ENCODE data around the gene SEMA3A. TPM values are rescaled to one million over a fixed set of nuclear protein-coding genes. Genes with fewer than 3 reads are reported as not detected.

SEMA3A gene
- total and polyA plus RNA-seq, 7 donors = 0.05 to 0.79 (median 0.32) TPM

DNA sequence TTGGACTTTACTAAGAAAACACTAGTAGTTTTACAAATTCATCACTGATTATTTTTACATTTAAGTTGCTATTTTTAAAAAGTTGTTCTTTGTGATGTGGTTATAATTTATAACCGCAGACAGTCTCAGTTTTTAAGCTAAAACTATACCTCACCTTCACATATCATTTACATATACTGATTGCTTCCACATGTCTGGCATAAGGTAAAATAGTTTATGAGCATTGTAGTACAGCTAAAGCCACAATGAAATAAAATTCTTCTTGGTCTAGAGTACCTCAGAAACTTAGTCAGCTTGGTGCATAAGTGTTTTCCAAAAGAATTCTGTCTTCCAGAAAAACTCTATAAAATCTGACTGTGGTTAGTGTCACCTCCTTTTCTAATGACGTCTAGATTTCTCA lies 13.0 kb downstream of the SEMA3A start:
- Histone ChIP-seq H3K4me3 (no peak overlapping the region), H3K4me1 (no peaks in the 10 kb centered on the region), H3K27me3 (ENCODE audit: insufficient read depth in 3 of 3, low read length in 2 of 3) (no peaks in the 10 kb centered on the region), H3K27ac (no peak overlapping the region), H3K36me3 (ENCODE audit: insufficient read depth in 1 of 2, low read depth in 1 of 2) (no peaks in the 10 kb centered on the region), H3K9me3 (no peaks in the 10 kb centered on the region)
- TF ChIP-seq, protein P1, sequence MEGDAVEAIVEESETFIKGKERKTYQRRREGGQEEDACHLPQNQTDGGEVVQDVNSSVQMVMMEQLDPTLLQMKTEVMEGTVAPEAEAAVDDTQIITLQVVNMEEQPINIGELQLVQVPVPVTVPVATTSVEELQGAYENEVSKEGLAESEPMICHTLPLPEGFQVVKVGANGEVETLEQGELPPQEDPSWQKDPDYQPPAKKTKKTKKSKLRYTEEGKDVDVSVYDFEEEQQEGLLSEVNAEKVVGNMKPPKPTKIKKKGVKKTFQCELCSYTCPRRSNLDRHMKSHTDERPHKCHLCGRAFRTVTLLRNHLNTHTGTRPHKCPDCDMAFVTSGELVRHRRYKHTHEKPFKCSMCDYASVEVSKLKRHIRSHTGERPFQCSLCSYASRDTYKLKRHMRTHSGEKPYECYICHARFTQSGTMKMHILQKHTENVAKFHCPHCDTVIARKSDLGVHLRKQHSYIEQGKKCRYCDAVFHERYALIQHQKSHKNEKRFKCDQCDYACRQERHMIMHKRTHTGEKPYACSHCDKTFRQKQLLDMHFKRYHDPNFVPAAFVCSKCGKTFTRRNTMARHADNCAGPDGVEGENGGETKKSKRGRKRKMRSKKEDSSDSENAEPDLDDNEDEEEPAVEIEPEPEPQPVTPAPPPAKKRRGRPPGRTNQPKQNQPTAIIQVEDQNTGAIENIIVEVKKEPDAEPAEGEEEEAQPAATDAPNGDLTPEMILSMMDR (IDR thresholded peaks at IDR 0.05) = no peak
- ATAC-seq (no peak), DNase-seq (no peak)
- intact Hi-C loops (cut with DNase I) = no loop called here
- 46 to 68% (median 50%) methylated on average over 2 of the region's 2 CpGs for WGBS, 3 donors

DNA sequence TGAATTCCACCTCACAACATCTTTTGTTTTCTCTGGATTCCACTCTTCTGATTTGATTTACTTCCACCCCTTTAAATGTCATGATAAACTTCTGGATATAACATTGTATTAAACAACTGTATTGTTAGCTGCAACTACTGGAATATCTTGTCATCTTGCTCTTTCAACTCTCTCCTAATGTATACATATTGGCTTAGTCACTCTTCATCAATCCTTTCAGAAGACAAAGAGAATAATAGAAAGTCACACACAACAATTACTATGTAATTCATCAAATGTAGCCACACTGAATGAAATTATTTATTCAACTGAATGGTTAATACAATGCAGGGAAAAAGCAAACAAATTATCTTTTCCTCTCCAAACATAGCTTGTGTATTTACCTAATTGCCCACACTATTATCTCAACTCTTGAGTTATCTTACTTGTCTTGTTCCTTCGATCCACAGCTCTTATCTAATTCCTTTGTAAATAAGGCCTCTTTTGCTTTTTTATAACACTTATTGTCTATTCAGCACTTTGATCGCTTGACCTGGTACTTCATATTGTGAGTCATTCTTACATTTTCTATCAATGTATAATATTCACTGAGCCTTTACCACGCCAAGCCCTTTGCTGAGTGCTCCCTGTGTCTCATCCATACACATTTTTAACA lies 16.7 kb downstream of the SEMA3A start:
- no peaks in the 10 kb centered on the region for H3K27me3 ChIP-seq (ENCODE audit: insufficient read depth in 3 of 3, low read length in 2 of 3)
- TF ChIP-seq, protein P1 (IDR thresholded peaks at IDR 0.05) = no peak
- WGBS, 3 donors = 64 to 83% (median 66%) methylated on average over 3 of the region's 3 CpGs
- H3K27ac ChIP-seq = no peak overlapping the region
- intact Hi-C loops (cut with DNase I) = no loop called here
- H3K4me3 ChIP-seq = no peak overlapping the region
- H3K9me3 ChIP-seq = no peaks in the 10 kb centered on the region
- ATAC-seq (no peak), DNase-seq (no peak)
- no peaks in the 10 kb centered on the region for H3K4me1 ChIP-seq
- H3K36me3 ChIP-seq (ENCODE audit: insufficient read depth in 1 of 2, low read depth in 1 of 2) = no peaks in the 10 kb centered on the region

DNA sequence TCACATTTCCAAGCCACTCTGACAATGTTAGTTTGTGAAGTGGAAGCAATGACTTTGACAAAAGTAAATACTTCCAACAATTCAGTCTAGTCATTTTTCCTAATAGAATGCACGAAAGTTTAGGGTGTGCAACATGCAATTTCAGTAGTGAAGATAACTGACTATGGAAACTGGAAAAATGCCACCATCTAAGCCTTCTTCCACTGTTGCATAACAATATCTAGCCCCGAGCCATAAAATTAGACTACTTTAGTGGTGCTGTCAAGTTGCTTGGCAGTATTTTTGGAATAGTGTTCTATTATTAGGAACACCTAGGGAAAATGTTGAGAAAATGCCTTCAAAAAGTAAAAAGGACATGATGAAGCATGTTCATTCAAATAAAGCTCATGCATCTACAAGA lies 17.9 kb downstream of the SEMA3A start:
- intact Hi-C loops (cut with DNase I) = no loop called here
- 26 to 35% (median 30%) methylated on average over 2 of the region's 2 CpGs for WGBS, 3 donors
- Histone ChIP-seq H3K4me3 (no peak overlapping the region), H3K4me1 (no peaks in the 10 kb centered on the region), H3K36me3 (ENCODE audit: insufficient read depth in 1 of 2, low read depth in 1 of 2) (no peaks in the 10 kb centered on the region), H3K27me3 (ENCODE audit: insufficient read depth in 3 of 3, low read length in 2 of 3) (no peaks in the 10 kb centered on the region), H3K27ac (no peak overlapping the region), H3K9me3 (no peaks in the 10 kb centered on the region)
- DNase-seq = no peak
- TF ChIP-seq, protein P1 (IDR thresholded peaks at IDR 0.05) = no peak
- ATAC-seq = no peak

DNA sequence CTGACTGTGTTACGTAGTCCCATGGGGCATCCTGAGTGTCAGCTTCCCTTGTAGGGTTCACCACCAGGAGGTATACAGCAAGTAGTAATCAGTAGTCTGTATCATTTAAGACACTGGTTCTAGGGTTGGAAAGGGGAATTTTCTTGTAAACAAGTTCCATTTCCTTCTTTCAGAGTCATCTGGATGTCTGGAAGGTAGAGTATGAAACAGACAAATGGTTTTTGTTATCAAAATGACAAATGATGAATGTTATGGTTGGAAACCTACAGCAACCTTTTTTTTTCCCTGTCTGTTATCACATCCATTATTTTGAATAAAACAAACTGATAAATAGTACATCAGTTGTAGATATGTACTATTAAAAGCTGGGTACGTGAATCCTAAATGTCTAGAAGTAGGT lies 19.1 kb downstream of the SEMA3A start:
- ATAC-seq = no peak
- Histone ChIP-seq H3K4me3 (no peak overlapping the region), H3K27me3 (ENCODE audit: insufficient read depth in 3 of 3, low read length in 2 of 3) (no peaks in the 10 kb centered on the region), H3K27ac (no peak overlapping the region), H3K36me3 (ENCODE audit: insufficient read depth in 1 of 2, low read depth in 1 of 2) (no peaks in the 10 kb centered on the region), H3K4me1 (no peaks in the 10 kb centered on the region), H3K9me3 (no peaks in the 10 kb centered on the region)
- no peak for DNase-seq
- TF ChIP-seq, protein P1 (IDR thresholded peaks at IDR 0.05) = no peak
- intact Hi-C loops (cut with DNase I) = no loop called here
- WGBS, 3 donors = 90 to 99% (median 93%) methylated on average over 2 of the region's 2 CpGs

DNA sequence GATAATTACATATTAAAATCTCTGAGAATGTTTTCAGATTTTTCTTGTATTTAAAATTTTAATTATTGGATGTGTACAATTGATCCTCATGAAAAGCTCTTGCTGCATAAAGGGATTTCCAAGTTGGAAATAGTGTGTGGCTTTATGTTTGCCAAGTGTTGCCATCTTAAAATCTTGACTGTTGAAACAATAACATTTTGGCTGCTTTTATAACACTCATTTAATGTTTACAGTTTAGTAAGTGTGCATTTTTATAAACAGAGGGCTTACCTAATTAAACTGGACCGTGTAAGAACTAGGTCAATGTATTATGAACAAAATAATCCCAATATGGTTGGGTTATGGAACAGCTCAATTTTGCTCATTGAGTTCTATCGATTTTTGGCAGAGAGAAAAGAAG lies 23.9 kb downstream of the SEMA3A start:
- TF ChIP-seq, protein P1 (IDR thresholded peaks at IDR 0.05) = no peak
- 26 to 45% (median 27%) methylated on average over 2 of the region's 2 CpGs for WGBS, 3 donors
- intact Hi-C loops (cut with DNase I) = no loop called here
- DNase-seq (no peak), ATAC-seq (no peak)
- Histone ChIP-seq H3K4me1 (no peaks in the 10 kb centered on the region), H3K27ac (no peak overlapping the region), H3K36me3 (ENCODE audit: insufficient read depth in 1 of 2, low read depth in 1 of 2) (no peaks in the 10 kb centered on the region), H3K9me3 (no peaks in the 10 kb centered on the region), H3K4me3 (no peak overlapping the region), H3K27me3 (ENCODE audit: insufficient read depth in 3 of 3, low read length in 2 of 3) (no peaks in the 10 kb centered on the region)

Data from psoas muscle (tissue), 8 donors.